Measurements from ENCODE around the gene HOXA6.

HOXA6 gene

DNA sequence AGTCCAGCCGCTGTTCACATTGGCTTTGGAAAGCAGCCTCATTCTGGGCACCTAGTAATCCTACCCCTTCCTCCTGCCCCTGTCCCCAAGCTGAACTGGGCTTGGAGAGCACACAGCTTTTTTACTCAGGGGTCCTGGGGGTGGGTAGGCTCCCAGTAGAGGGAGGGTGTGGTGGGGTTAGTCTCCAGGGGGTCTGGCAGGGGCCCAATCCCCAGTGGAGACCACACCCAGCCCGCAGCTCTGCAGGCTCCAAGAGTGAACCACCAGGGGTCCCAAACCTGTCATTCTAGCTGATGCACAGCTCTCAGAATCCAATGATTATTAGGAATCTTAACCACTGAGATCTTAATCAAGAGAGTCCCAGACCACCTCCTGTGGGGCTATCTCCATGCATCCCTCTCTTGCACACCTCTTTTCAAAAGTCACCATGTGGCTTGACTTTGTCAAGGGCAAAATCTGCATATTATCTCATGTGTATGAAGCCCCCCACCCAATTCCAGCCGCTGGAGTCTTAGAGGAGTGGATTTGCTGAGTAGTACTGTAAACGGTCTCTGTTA lies 34.8 kb upstream of the HOXA6 start:
- no peak overlapping the region for H2AFZ ChIP-seq (ENCODE audit: low read depth, low read length)
- H3K4me1 ChIP-seq (ENCODE audit: insufficient read depth, low read length), result peaks cover 1% of the 10 kb centered on the region
- DNase-seq (no peak), ATAC-seq (ENCODE audit: insufficient read depth, low read depth) (no peak)
- no peaks in the 10 kb centered on the region for H3K79me2 ChIP-seq (ENCODE audit: insufficient read depth, low read length)
- H3K27me3 ChIP-seq (ENCODE audit: insufficient read depth, low read length, poor library complexity), result peaks cover 8% of the 10 kb centered on the region
- H3K27ac ChIP-seq (ENCODE audit: low read length), result no peak overlapping the region
- no peak overlapping the region for H3K4me3 ChIP-seq (ENCODE audit: low read depth in 1 of 2, low read length in 2 of 2)
- H3K4me2 ChIP-seq (ENCODE audit: insufficient read depth, low read length), result no peak overlapping the region
- no peaks in the 10 kb centered on the region for H4K20me1 ChIP-seq (ENCODE audit: insufficient read depth, low read length)
- no peaks in the 10 kb centered on the region for H3K9me3 ChIP-seq (ENCODE audit: insufficient read depth, low read length, severe bottlenecking)
- TF ChIP-seq, protein P1, sequence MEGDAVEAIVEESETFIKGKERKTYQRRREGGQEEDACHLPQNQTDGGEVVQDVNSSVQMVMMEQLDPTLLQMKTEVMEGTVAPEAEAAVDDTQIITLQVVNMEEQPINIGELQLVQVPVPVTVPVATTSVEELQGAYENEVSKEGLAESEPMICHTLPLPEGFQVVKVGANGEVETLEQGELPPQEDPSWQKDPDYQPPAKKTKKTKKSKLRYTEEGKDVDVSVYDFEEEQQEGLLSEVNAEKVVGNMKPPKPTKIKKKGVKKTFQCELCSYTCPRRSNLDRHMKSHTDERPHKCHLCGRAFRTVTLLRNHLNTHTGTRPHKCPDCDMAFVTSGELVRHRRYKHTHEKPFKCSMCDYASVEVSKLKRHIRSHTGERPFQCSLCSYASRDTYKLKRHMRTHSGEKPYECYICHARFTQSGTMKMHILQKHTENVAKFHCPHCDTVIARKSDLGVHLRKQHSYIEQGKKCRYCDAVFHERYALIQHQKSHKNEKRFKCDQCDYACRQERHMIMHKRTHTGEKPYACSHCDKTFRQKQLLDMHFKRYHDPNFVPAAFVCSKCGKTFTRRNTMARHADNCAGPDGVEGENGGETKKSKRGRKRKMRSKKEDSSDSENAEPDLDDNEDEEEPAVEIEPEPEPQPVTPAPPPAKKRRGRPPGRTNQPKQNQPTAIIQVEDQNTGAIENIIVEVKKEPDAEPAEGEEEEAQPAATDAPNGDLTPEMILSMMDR (IDR thresholded peaks at IDR 0.05; ENCODE audit: borderline replicate concordance, extremely low read depth, low read length, poor library complexity, severe bottlenecking), result no peak
- TF ChIP-seq EZH2 (IDR thresholded peaks at IDR 0.05; ENCODE audit: borderline replicate concordance, low read depth, low read length, severe bottlenecking), result no peak
- H3K9ac ChIP-seq (ENCODE audit: low read depth, low read length), result no peak overlapping the region
- H3K36me3 ChIP-seq (ENCODE audit: insufficient read depth, low read length), result no peaks in the 10 kb centered on the region

DNA sequence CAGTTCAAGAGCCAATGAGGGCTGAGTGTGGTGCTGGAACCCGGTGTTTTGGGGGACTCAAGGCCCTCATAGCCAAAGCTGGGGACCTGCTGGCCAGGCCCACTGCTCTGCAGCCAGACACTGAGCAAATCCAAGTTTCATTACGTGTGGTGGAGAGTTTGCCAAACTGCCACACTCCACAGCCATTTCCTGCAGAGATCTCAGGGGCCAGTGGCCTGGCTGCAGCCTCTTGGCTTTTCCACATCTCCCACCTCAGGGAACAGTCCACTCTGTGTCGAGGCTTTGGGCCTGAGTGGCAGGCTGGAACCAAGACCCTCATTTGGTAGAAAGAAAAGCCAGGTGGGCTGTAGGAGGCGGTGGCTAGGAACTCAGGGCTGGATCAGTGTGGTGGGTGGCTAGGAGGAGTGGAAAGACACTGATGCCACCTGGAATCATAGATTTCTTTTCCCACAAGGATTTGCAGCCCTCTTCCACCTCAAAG lies 34.3 kb upstream of the HOXA6 start:
- H4K20me1 ChIP-seq (ENCODE audit: insufficient read depth, low read length), result no peaks in the 10 kb centered on the region
- no peaks in the 10 kb centered on the region for H3K4me1 ChIP-seq (ENCODE audit: insufficient read depth, low read length)
- no peaks in the 10 kb centered on the region for H3K36me3 ChIP-seq (ENCODE audit: insufficient read depth, low read length)
- H2AFZ ChIP-seq (ENCODE audit: low read depth, low read length), result no peak overlapping the region
- no peaks in the 10 kb centered on the region for H3K79me2 ChIP-seq (ENCODE audit: insufficient read depth, low read length)
- peaks cover 8% of the 10 kb centered on the region for H3K27me3 ChIP-seq (ENCODE audit: insufficient read depth, low read length, poor library complexity)
- no peak overlapping the region for H3K9ac ChIP-seq (ENCODE audit: low read depth, low read length)
- ATAC-seq (ENCODE audit: insufficient read depth, low read depth), result no peak
- H3K4me3 ChIP-seq (ENCODE audit: low read depth in 1 of 2, low read length in 2 of 2), result no peak overlapping the region
- no peak overlapping the region for H3K4me2 ChIP-seq (ENCODE audit: insufficient read depth, low read length)
- no peak for DNase-seq
- H3K9me3 ChIP-seq (ENCODE audit: insufficient read depth, low read length, severe bottlenecking), result no peaks in the 10 kb centered on the region
- H3K27ac ChIP-seq (ENCODE audit: low read length), result no peak overlapping the region
- no peak for TF ChIP-seq EZH2 (IDR thresholded peaks at IDR 0.05; ENCODE audit: borderline replicate concordance, low read depth, low read length, severe bottlenecking)
- TF ChIP-seq, protein P1 (IDR thresholded peaks at IDR 0.05; ENCODE audit: borderline replicate concordance, extremely low read depth, low read length, poor library complexity, severe bottlenecking), result no peak

DNA sequence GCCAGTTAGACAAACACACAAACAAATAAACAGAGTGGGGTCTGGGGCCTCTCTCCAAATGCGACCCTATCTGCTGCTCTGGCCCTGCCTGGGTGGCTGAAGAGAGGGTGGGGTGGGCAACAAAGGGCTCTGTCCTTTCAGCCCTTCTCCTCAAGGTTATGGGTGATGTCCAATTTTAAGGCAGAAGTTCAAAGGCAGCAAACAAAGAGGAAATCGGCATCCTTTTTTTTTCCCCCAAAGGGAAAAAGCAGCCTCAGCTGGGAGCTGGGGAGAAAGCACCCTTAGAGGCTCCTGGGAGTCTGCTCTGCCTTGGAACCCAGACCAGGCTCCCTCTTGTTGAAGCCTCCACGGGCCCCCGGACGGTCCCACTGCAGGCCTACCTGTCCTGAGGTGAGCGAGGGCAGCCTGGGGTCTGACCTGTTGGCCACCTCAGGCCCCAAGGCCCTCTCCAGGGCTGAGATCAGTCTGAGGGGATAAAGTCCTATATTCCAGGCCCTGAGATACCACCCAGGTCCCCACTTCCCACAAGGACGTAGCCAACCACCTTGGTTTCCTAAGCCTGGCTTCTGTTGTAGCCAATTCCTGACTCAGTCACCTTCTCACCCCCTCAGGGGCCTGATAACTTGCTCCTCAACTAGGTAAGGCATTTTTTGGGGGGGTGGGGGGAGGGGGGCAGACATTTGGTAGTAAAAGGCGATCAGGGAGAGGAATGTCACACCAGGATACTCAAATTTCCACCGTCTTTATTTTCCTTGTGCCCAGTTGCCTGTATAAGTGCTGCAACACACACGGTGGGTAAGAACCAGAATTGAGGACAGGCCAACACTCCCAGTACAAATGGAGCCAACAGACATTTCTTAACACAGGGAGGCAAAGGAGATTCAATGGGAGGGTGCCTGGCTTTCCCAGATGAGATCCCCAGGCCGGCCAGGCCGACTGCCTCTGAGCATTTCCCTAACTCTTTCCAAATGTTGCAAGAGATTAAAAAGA lies 33.2 kb upstream of the HOXA6 start:
- Histone ChIP-seq H3K79me2 (ENCODE audit: insufficient read depth, low read length) (no peaks in the 10 kb centered on the region), H3K9me3 (ENCODE audit: insufficient read depth, low read length, severe bottlenecking) (no peaks in the 10 kb centered on the region), H3K27ac (ENCODE audit: low read length) (no peak overlapping the region), H4K20me1 (ENCODE audit: insufficient read depth, low read length) (no peaks in the 10 kb centered on the region), H3K4me1 (ENCODE audit: insufficient read depth, low read length) (no peaks in the 10 kb centered on the region), H3K27me3 (ENCODE audit: insufficient read depth, low read length, poor library complexity) (peaks cover 3% of the 10 kb centered on the region), H3K4me3 (ENCODE audit: low read depth in 1 of 2, low read length in 2 of 2) (no peak overlapping the region), H3K36me3 (ENCODE audit: insufficient read depth, low read length) (no peaks in the 10 kb centered on the region), H3K9ac (ENCODE audit: low read depth, low read length) (no peak overlapping the region), H2AFZ (ENCODE audit: low read depth, low read length) (no peak overlapping the region), H3K4me2 (ENCODE audit: insufficient read depth, low read length) (no peak overlapping the region)
- TF ChIP-seq, protein P1 (IDR thresholded peaks at IDR 0.05; ENCODE audit: borderline replicate concordance, extremely low read depth, low read length, poor library complexity, severe bottlenecking), result no peak
- TF ChIP-seq EZH2 (IDR thresholded peaks at IDR 0.05; ENCODE audit: borderline replicate concordance, low read depth, low read length, severe bottlenecking), result no peak
- no peak for DNase-seq
- no peak for ATAC-seq (ENCODE audit: insufficient read depth, low read depth)

Measured in DND-41 (cell line).